ENCODE results near the gene RPSA. TPM values are rescaled to one million over a fixed set of nuclear protein-coding genes. Genes with fewer than 3 reads are reported as not detected.

RPSA gene
- polyA plus RNA-seq, 2 of the 4 experiments (the other 2 are of a cell fraction): 2,484 to 3,141 TPM

- TF ChIP-seq RNF2 (IDR thresholded peaks at IDR 0.05; ENCODE audit: borderline replicate concordance, low read depth): no peak
- no peak for TF ChIP-seq HEYL (CRISPR knock-in tag; IDR thresholded peaks at IDR 0.05)
- TF ChIP-seq, protein P1, sequence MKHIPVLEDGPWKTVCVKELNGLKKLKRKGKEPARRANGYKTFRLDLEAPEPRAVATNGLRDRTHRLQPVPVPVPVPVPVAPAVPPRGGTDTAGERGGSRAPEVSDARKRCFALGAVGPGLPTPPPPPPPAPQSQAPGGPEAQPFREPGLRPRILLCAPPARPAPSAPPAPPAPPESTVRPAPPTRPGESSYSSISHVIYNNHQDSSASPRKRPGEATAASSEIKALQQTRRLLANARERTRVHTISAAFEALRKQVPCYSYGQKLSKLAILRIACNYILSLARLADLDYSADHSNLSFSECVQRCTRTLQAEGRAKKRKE (CRISPR knock-in tag; IDR thresholded peaks at IDR 0.05; ENCODE audit: low read depth): no peak
- no peak for TF ChIP-seq HOXB5 (CRISPR knock-in tag; IDR thresholded peaks at IDR 0.05)
- no peak for TF ChIP-seq ZSCAN20 (CRISPR knock-in tag; IDR thresholded peaks at IDR 0.05)
- TF ChIP-seq HOXB13 (CRISPR knock-in tag; IDR thresholded peaks at IDR 0.05; ENCODE audit: low read depth): no peak
- TF ChIP-seq FOSL2 (IDR thresholded peaks at IDR 0.05): no peak
- TF ChIP-seq FOSL2 (CRISPR knock-in tag; IDR thresholded peaks at IDR 0.05): no peak
- TF ChIP-seq RAD21 (conservative IDR thresholded peaks at IDR 0.05 in 1 of 2, IDR thresholded peaks at IDR 0.05 in 1 of 2): no peak
- TF ChIP-seq, protein P2, sequence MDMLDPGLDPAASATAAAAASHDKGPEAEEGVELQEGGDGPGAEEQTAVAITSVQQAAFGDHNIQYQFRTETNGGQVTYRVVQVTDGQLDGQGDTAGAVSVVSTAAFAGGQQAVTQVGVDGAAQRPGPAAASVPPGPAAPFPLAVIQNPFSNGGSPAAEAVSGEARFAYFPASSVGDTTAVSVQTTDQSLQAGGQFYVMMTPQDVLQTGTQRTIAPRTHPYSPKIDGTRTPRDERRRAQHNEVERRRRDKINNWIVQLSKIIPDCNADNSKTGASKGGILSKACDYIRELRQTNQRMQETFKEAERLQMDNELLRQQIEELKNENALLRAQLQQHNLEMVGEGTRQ (IDR thresholded peaks at IDR 0.05): no peak
- no peak for TF ChIP-seq EHF (CRISPR knock-in tag; IDR thresholded peaks at IDR 0.05)
- no peak for TF ChIP-seq FOXS1 (CRISPR knock-in tag; IDR thresholded peaks at IDR 0.05)
- no peak for TF ChIP-seq JUNB (IDR thresholded peaks at IDR 0.05)
- TF ChIP-seq MAFK (IDR thresholded peaks at IDR 0.05; ENCODE audit: partially characterized antibody): no peak
- TF ChIP-seq MYC (IDR thresholded peaks at IDR 0.05; ENCODE audit: borderline replicate concordance, low read length): no peak
- no peak for TF ChIP-seq MAX (IDR thresholded peaks at IDR 0.05)
- no peak for TF ChIP-seq RARB (CRISPR knock-in tag; IDR thresholded peaks at IDR 0.05)
- DNase-seq (ENCODE audit: low read depth in 1 of 2, low spot score in 1 of 2) (no peak), FAIRE-seq (no peak), ATAC-seq (no peak)
- H3K4me1 ChIP-seq: peaks cover 16% of the 10 kb centered on the region; the same call in 2 of the 3 replicates
- CTCF ChIA-PET: no interaction called here
- H3K4me2 ChIP-seq: no peak overlapping the region
- no peak overlapping the region for H3K27ac ChIP-seq
- POLR2A ChIA-PET: no interaction called here
- H3K9me3 ChIP-seq: no peaks in the 10 kb centered on the region
- H3K4me3 ChIP-seq: no peak overlapping the region
- 52% methylated on average over 1 of the region's 1 CpG for WGBS (ENCODE audit: missing lambda C conversion rate)
These were observed 19.0 kb upstream of the RPSA start for GRCh38 chr3:39387411-39387975.

- no peak overlapping the region for H3K4me3 ChIP-seq
- H3K4me2 ChIP-seq: no peak overlapping the region
- ATAC-seq (no peak), DNase-seq (ENCODE audit: low read depth in 1 of 2, low spot score in 1 of 2) (no peak), FAIRE-seq (no peak)
- H3K27ac ChIP-seq: no peak overlapping the region
- no peaks in the 10 kb centered on the region for H3K9me3 ChIP-seq
- TF ChIP-seq CBX8 (IDR thresholded peaks at IDR 0.05) (no peak), EHF (CRISPR knock-in tag; IDR thresholded peaks at IDR 0.05) (no peak), ZC3H11A (IDR thresholded peaks at IDR 0.05) (no peak), RCOR1 (IDR thresholded peaks at IDR 0.05; ENCODE audit: low read depth, low read length) (no peak), HEYL (CRISPR knock-in tag; IDR thresholded peaks at IDR 0.05) (no peak), RARB (CRISPR knock-in tag; IDR thresholded peaks at IDR 0.05) (no peak), ZNF302 (CRISPR knock-in tag; IDR thresholded peaks at IDR 0.05) (no peak), HES2 (IDR thresholded peaks at IDR 0.05) (no peak), POLR2AphosphoS2 (conservative IDR thresholded peaks at IDR 0.05; ENCODE audit: low read length) (no peak), ZFP36 (IDR thresholded peaks at IDR 0.05; ENCODE audit: borderline replicate concordance, partially characterized antibody) (no peak), FOXS1 (CRISPR knock-in tag; IDR thresholded peaks at IDR 0.05) (no peak), TP53 (CRISPR knock-in tag; IDR thresholded peaks at IDR 0.05) (no peak), HOXB5 (CRISPR knock-in tag; IDR thresholded peaks at IDR 0.05) (no peak), RNF2 (IDR thresholded peaks at IDR 0.05; ENCODE audit: borderline replicate concordance, low read depth) (no peak)
- TF ChIP-seq, protein P3, sequence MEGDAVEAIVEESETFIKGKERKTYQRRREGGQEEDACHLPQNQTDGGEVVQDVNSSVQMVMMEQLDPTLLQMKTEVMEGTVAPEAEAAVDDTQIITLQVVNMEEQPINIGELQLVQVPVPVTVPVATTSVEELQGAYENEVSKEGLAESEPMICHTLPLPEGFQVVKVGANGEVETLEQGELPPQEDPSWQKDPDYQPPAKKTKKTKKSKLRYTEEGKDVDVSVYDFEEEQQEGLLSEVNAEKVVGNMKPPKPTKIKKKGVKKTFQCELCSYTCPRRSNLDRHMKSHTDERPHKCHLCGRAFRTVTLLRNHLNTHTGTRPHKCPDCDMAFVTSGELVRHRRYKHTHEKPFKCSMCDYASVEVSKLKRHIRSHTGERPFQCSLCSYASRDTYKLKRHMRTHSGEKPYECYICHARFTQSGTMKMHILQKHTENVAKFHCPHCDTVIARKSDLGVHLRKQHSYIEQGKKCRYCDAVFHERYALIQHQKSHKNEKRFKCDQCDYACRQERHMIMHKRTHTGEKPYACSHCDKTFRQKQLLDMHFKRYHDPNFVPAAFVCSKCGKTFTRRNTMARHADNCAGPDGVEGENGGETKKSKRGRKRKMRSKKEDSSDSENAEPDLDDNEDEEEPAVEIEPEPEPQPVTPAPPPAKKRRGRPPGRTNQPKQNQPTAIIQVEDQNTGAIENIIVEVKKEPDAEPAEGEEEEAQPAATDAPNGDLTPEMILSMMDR (IDR thresholded peaks at IDR 0.05): no peak
- TF ChIP-seq, protein P4, sequence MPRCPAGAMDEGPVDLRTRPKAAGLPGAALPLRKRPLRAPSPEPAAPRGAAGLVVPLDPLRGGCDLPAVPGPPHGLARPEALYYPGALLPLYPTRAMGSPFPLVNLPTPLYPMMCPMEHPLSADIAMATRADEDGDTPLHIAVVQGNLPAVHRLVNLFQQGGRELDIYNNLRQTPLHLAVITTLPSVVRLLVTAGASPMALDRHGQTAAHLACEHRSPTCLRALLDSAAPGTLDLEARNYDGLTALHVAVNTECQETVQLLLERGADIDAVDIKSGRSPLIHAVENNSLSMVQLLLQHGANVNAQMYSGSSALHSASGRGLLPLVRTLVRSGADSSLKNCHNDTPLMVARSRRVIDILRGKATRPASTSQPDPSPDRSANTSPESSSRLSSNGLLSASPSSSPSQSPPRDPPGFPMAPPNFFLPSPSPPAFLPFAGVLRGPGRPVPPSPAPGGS (IDR thresholded peaks at IDR 0.05): no peak
- TF ChIP-seq, protein P2 (IDR thresholded peaks at IDR 0.05): no peak
- TF ChIP-seq, protein P5, sequence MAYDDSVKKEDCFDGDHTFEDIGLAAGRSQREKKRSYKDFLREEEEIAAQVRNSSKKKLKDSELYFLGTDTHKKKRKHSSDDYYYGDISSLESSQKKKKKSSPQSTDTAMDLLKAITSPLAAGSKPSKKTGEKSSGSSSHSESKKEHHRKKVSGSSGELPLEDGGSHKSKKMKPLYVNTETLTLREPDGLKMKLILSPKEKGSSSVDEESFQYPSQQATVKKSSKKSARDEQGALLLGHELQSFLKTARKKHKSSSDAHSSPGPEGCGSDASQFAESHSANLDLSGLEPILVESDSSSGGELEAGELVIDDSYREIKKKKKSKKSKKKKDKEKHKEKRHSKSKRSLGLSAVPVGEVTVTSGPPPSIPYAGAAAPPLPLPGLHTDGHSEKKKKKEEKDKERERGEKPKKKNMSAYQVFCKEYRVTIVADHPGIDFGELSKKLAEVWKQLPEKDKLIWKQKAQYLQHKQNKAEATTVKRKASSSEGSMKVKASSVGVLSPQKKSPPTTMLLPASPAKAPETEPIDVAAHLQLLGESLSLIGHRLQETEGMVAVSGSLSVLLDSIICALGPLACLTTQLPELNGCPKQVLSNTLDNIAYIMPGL (CRISPR knock-in tag; IDR thresholded peaks at IDR 0.05; ENCODE audit: borderline replicate concordance): no peak
- peaks cover 13% of the 10 kb centered on the region; the same call in 2 of the 3 replicates for H3K4me1 ChIP-seq
- ChIA-PET CTCF (no interaction called here), POLR2A (no interaction called here)
- 90% methylated on average over 2 of the region's 2 CpGs for WGBS (ENCODE audit: missing lambda C conversion rate)
These were observed 18.4 kb upstream of the RPSA start for GRCh38 chr3:39388153-39388552.
